ENCODE measurements around the gene LEKR1. TPM values are rescaled to one million over a fixed set of nuclear protein-coding genes. Genes with fewer than 3 reads are reported as not detected.

LEKR1 gene
- 1 to 10 TPM in 1 of 2 donors, under 1 TPM in 1; 0.99 to 1.3 TPM for total RNA-seq

- intact Hi-C loops (cut with DNase I) = no loop called here
- WGBS, 2 donors = 0 to 1% methylated on average over 18 to 61 of the region's 63 CpGs
- TF ChIP-seq CTCF (IDR thresholded peaks at IDR 0.05) (no peak), POLR2A (IDR thresholded peaks at IDR 0.05) (peak; percentile 82 to 96 (median 95))
- Histone ChIP-seq H3K4me1 (peaks cover 13% of the 10 kb centered on the region), H3K9me3 (no peaks in the 10 kb centered on the region), H3K27me3 (no peaks in the 10 kb centered on the region), H3K36me3 (replicated peaks in 1 of 2; ENCODE audit: insufficient read depth in 1 of 2, low read depth in 2 of 2) (no peaks in the 10 kb centered on the region), H3K27ac (peak within 1 kb of the TSS; percentile 97 to 100 (median 98)), H3K4me3 (peak within 1 kb of the TSS; percentile 10 to 62)
- ATAC-seq (peak; percentile 91), DNase-seq (peak; percentile 86 to 91 (median 88))
These were observed at the start of gene LEKR1 for GRCh38 chr3:156826144-156826895. Gene LEKR1, plus strand, starts transcription at chr3:156826353. Its CDS starts 2,977 bp downstream, at chr3:156829330.

GRCh38 chr3:156776871-156777270, 49.3 kb upstream of the LEKR1 start:
- Histone ChIP-seq H3K27me3 (no peaks in the 10 kb centered on the region), H3K36me3 (replicated peaks in 1 of 2; ENCODE audit: insufficient read depth in 1 of 2, low read depth in 2 of 2) (no peaks in the 10 kb centered on the region), H3K4me1 (no peaks in the 10 kb centered on the region), H3K27ac (no peak overlapping the region), H3K9me3 (no peaks in the 10 kb centered on the region), H3K4me3 (no peak overlapping the region)
- intact Hi-C loops (cut with DNase I) = no loop called here
- no peak for TF ChIP-seq POLR2A (IDR thresholded peaks at IDR 0.05)
- no peak for TF ChIP-seq CTCF (IDR thresholded peaks at IDR 0.05)
- no peak for ATAC-seq
- DNase-seq = no peak

GRCh38 chr3:156781310-156782230, 44.6 kb upstream of the LEKR1 start:
- 88 to 96% methylated on average over 4 of the region's 4 CpGs for whole genome bisulfite sequencing, 2 donors
- DNase-seq (no peak), ATAC-seq (no peak)
- Histone ChIP-seq H3K27me3 (no peaks in the 10 kb centered on the region), H3K4me3 (no peak overlapping the region), H3K27ac (no peak overlapping the region), H3K4me1 (no peaks in the 10 kb centered on the region), H3K9me3 (no peaks in the 10 kb centered on the region), H3K36me3 (replicated peaks in 1 of 2; ENCODE audit: insufficient read depth in 1 of 2, low read depth in 2 of 2) (no peaks in the 10 kb centered on the region)
- TF ChIP-seq CTCF (IDR thresholded peaks at IDR 0.05) (no peak), POLR2A (IDR thresholded peaks at IDR 0.05) (no peak)
- intact Hi-C loops (cut with DNase I) = no loop called here

GRCh38 chr3:156782319-156782718, 43.8 kb upstream of the LEKR1 start:
- ATAC-seq (no peak), DNase-seq (no peak)
- intact Hi-C loops (cut with DNase I) = no loop called here
- Histone ChIP-seq H3K27ac (no peak overlapping the region), H3K4me1 (no peaks in the 10 kb centered on the region), H3K9me3 (no peaks in the 10 kb centered on the region), H3K36me3 (replicated peaks in 1 of 2; ENCODE audit: insufficient read depth in 1 of 2, low read depth in 2 of 2) (no peaks in the 10 kb centered on the region), H3K27me3 (no peaks in the 10 kb centered on the region), H3K4me3 (no peak overlapping the region)
- 89 to 90% methylated on average over 5 of the region's 5 CpGs for WGBS, 2 donors
- TF ChIP-seq POLR2A (IDR thresholded peaks at IDR 0.05) = no peak
- no peak for TF ChIP-seq CTCF (IDR thresholded peaks at IDR 0.05)
